Erythroblast (primary cell): ENCODE results near the gene TM9SF1.

Experiments
- GATA1 ChIP-seq: IDR thresholded peaks from 2 replicates; pipeline ENCODE4 v1.6.1; 2011; ENCODE audit warnings: low read depth, mild to moderate bottlenecking, control low read depth, low read length, moderate library complexity
- POLR2A ChIP-seq: IDR thresholded peaks from 2 replicates; pipeline ENCODE4 v1.6.1; 2011; ENCODE audit warnings: mild to moderate bottlenecking, low read length

DNA sequence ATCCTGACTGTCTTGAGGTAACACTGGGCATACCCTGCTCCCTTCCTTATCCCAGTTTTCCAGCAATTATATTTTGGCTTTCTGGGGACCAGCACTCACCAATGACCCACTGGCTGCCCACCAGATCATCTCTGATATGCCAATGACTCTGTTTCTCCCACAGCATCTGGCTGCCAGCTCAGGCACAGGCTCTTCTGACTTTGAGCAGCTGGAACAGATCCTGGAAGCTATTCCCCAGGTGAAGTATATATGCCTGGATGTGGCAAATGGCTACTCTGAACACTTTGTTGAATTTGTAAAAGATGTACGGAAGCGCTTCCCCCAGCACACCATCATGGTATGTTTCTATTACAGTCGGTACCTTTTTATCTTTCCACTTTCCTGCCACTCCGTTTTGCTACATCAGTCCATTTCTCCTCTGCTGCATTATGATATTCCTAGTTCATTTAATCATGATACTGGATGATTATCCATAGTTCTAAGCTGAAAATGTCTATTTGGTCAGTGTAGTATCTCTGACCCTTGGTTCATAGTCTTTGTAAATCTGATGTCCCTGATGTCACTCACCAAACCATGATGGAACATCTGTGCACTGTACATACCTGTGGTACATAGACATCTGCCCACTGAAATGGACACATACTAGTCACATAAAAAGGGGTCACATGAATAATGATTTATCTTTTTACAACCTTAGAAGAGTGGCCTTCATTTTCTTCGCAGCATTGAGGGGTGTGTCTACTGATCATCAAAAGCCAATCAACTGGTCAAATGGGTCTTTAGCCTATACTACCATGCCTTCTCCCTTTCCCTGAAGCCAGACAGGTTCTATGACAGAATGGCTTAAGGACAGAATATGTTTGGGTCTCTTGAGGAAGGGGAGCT, 40.8 kb upstream of the TM9SF1 start:
- TF ChIP-seq POLR2A (no peak), GATA1 (no peak)
